Upper lobe of left lung (tissue), 6 donors: ENCODE results near the gene PPAT. TPM values are rescaled to one million over a fixed set of nuclear protein-coding genes. Genes with fewer than 3 reads are reported as not detected.

ENCODE experiments used
- ATAC-seq, 2 donors: fragments of 200-7000 bp; cut with Tn5 transposase; one replicate each; pipeline ENCODE4 v1.9.1; 2022; ENCODE audit warnings: mild to moderate bottlenecking in 2 of 2, moderate library complexity in 2 of 2; ENCODE audit not compliant: low FRiP score in 2 of 2
- DNase-seq, 2 donors: peaks; one replicate each; pipeline ENCODE4 v3.0.0-alpha.2; 2019 to 2020
- H3K27ac ChIP-seq, 4 donors: fragments of 200-600 bp; sonication (generic); one replicate each; pipeline ENCODE4 v1.5.1; 2016 to 2019
- H3K27me3 ChIP-seq, 4 donors: fragments of 200-600 bp; sonication (generic); one replicate each; pipeline ENCODE4 v1.5.1; 2017 to 2019
- H3K36me3 ChIP-seq, 4 donors: fragments of 200-600 bp; sonication (generic); one replicate each; pipeline ENCODE4 v1.5.1; 2016 to 2019
- H3K4me1 ChIP-seq, 4 donors: fragments of 200-600 bp; sonication (generic); one replicate each; pipeline ENCODE4 v1.5.1; 2018 to 2019
- H3K4me3 ChIP-seq, 4 donors: fragments of 200-600 bp; sonication (generic); one replicate each; pipeline ENCODE4 v1.5.1; 2017 to 2019; ENCODE audit warnings: mild to moderate bottlenecking in 2 of 4, moderate library complexity in 1 of 4
- H3K9me3 ChIP-seq, 4 donors: fragments of 200-600 bp; sonication (generic); one replicate each; pipeline ENCODE4 v1.5.1; 2018 to 2019
- CTCF ChIP-seq, 6 experiments: fragments of 450-650 bp in 4 of 6; fragments of 200-600 bp in 2 of 6; sonication (generic) in 2 of 6; IDR thresholded peaks; one replicate each; pipeline ENCODE4 v1.5.1; 2016 to 2019; ENCODE audit warnings: antibody characterized with exemption in 6 of 6
- EP300 ChIP-seq, 4 donors: sonication (generic); formaldehyde crosslinking; IDR thresholded peaks; one replicate each; pipeline ENCODE4 v1.5.1; 2017; ENCODE audit warnings: antibody characterized with exemption in 4 of 4, control low read depth in 2 of 4
- POLR2A ChIP-seq, 4 donors: fragments of 450-650 bp; IDR thresholded peaks; one replicate each; pipeline ENCODE4 v1.5.1; 2016 to 2017; ENCODE audit warnings: antibody characterized with exemption in 4 of 4, mild to moderate bottlenecking in 2 of 4
- POLR2AphosphoS5 ChIP-seq, 2 donors: sonication (generic); formaldehyde crosslinking; IDR thresholded peaks; one replicate each; pipeline ENCODE4 v1.5.1; 2017; ENCODE audit warnings: antibody characterized with exemption in 2 of 2
- WGBS, 2 donors: methylation state at CpG; one replicate each; pipeline ENCODE4 v1.1.5; 2017 to 2018; 5-methylcytosine and 5-hydroxymethylcytosine counted together
- total RNA-seq, 6 donors: library from RNA; depleted of rRNA in 4 of 6; stranded (reverse); fragments of >200 nt in 4 of 6; gene quantifications; one replicate each; pipeline versions ENCODE4 v1.1.0 to v1.2.1, GENCODE V29; 2016 to 2021
- donor health status: DM: no; HTN: no; CAD: no; lungs with moderate emphysema.
- donor health status: DM: no; HTN: yes; CAD: no; lungs with severe emphysema.

Gene PPAT
- total RNA-seq, 6 donors from 2014 or later, result 0.44 to 6.3 (median 5.4) TPM

DNA sequence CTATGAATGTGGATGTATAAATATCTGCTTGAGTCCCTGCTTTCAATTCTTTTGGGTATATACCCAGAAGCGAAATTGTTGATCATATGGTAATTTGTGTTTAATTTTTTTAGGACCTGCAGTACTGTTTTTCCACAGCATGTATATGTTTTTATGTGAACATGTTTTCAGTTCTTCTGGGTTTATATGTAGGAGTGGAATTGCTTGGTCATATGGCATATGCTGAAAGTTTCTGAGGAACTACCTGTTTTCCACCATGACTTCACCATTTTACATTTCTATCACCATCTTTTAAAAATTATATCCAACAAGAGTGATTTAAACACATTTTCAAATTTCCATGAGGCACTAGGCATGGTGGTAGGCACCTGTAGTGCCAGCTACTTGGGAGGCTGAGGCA is 8.2 kb downstream of the PPAT start:
- Histone ChIP-seq H3K4me3 (no peak overlapping the region), H3K4me1 (no peaks in the 10 kb centered on the region), H3K27ac (no peak overlapping the region), H3K9me3 (no peaks in the 10 kb centered on the region), H3K36me3 (no peaks in the 10 kb centered on the region), H3K27me3 (no peaks in the 10 kb centered on the region)
- no peak for DNase-seq
- ATAC-seq, result no peak
- WGBS, 2 donors, result 93 to 100% methylated on average over 1 of the region's 1 CpG
- TF ChIP-seq POLR2AphosphoS5 (IDR thresholded peaks at IDR 0.05) (no peak), CTCF (IDR thresholded peaks at IDR 0.05) (no peak), EP300 (IDR thresholded peaks at IDR 0.05) (no peak), POLR2A (IDR thresholded peaks at IDR 0.05) (no peak)

GRCh38 chr4:56426273-56426672 is 9.1 kb downstream of the PPAT start:
- ATAC-seq, result no peak
- H3K36me3 ChIP-seq, result no peaks in the 10 kb centered on the region
- WGBS, 2 donors, result 93% methylated on average over 6 of the region's 6 CpGs

DNA sequence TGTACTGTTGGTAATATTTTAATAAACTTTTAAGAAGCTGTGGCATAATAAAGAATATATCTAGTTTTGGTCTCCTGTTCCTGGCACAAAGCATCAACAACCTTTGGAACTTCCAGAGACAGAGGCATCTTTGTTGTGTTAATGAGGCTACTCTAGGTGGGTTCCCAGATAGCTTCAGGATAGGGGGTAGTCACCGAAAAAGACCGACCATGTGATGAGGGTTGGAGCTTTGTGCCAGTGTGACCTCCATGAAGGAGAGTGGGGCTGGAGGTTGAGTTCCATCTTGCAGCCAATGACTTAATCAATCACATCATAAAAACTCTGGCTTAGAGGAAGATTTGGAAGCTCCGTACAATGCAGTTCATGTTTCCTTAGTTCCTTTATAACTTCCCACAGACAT is 9.9 kb downstream of the PPAT start:
- Histone ChIP-seq H3K27me3 (no peaks in the 10 kb centered on the region), H3K9me3 (no peaks in the 10 kb centered on the region), H3K4me3 (no peak overlapping the region), H3K27ac (no peak overlapping the region), H3K36me3 (no peaks in the 10 kb centered on the region), H3K4me1 (no peaks in the 10 kb centered on the region)
- WGBS, 2 donors, result 98 to 100% methylated on average over 3 of the region's 3 CpGs
- DNase-seq, result no peak
- TF ChIP-seq POLR2A (IDR thresholded peaks at IDR 0.05) (no peak), EP300 (IDR thresholded peaks at IDR 0.05) (no peak), CTCF (IDR thresholded peaks at IDR 0.05) (no peak), POLR2AphosphoS5 (IDR thresholded peaks at IDR 0.05) (no peak)
- ATAC-seq, result no peak

More at GRCh38 chr4:56426273-56426672, 9.1 kb downstream of the PPAT start:
- DNase-seq, result no peak
- H3K9me3 ChIP-seq, result no peaks in the 10 kb centered on the region
- no peaks in the 10 kb centered on the region for H3K27me3 ChIP-seq
- TF ChIP-seq CTCF (IDR thresholded peaks at IDR 0.05), result no peak
- no peak for TF ChIP-seq POLR2A (IDR thresholded peaks at IDR 0.05)
- no peak for TF ChIP-seq POLR2AphosphoS5 (IDR thresholded peaks at IDR 0.05)
- no peak for TF ChIP-seq EP300 (IDR thresholded peaks at IDR 0.05)
- H3K27ac ChIP-seq, result no peak overlapping the region
- no peak overlapping the region for H3K4me3 ChIP-seq
- no peaks in the 10 kb centered on the region for H3K4me1 ChIP-seq

DNA sequence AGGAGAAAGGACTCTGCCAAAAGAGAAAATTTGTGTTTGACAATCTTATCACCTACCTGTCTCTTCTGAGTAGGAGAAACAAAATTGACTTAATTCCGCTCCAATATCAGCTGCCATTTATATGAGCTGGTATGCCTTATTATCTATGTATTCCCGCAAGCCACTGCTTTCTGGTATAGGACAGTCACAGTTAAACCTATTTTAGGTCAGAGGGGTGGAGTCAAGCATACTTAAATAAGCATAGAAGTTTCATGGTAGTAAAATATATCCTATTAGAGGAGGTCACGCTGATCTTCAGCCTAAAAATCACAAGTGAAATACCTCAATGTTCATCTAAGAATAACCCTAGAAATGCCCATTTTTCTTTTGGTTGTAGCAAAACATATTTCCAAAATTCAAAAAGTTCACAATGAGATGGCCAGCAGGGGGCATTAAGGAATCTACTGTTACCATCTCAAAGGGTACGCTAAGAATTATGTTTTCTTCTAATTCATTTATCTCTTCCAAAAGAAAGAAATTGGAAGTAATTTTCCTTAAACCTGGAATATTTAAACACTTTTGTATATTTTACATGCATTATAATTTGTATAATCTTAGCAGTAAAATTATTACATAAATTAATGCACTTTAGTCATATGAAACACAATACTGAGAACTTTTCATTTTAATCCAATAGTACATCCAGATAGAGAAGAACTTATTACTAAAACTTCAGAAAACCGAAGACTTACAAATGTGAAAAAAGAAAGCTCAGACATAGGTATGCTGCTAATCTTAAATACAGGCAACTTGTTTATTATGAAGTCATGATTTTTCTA is 10.5 kb downstream of the PPAT start:
- no peaks in the 10 kb centered on the region for H3K27me3 ChIP-seq
- no peak for DNase-seq

More for the DNA sequence above, 10.5 kb downstream of the PPAT start:
- 58 to 65% methylated on average over 5 of the region's 5 CpGs for WGBS, 2 donors
- TF ChIP-seq CTCF (IDR thresholded peaks at IDR 0.05) (peak in 5 of 6 experiments; percentile 40 to 67 (median 53)), POLR2AphosphoS5 (IDR thresholded peaks at IDR 0.05) (no peak)
- no peak overlapping the region for H3K27ac ChIP-seq
- H3K36me3 ChIP-seq, result no peaks in the 10 kb centered on the region
- H3K9me3 ChIP-seq, result no peaks in the 10 kb centered on the region
- H3K4me1 ChIP-seq, result no peaks in the 10 kb centered on the region
- ATAC-seq, result no peak
- no peak overlapping the region for H3K4me3 ChIP-seq
